ENCODE results near the gene TNPO2. TPM values are rescaled to one million over a fixed set of nuclear protein-coding genes. Genes with fewer than 3 reads are reported as not detected.
"Not testable (repeated sequence)": the region's sequence is repeated elsewhere in the genome, so short reads cannot be mapped to it uniquely, and the experiment has no call there.

The TNPO2 gene
- total RNA-seq, 8 experiments from 2014 or later = 51.3 to 119 (median 67.1) TPM

DNA sequence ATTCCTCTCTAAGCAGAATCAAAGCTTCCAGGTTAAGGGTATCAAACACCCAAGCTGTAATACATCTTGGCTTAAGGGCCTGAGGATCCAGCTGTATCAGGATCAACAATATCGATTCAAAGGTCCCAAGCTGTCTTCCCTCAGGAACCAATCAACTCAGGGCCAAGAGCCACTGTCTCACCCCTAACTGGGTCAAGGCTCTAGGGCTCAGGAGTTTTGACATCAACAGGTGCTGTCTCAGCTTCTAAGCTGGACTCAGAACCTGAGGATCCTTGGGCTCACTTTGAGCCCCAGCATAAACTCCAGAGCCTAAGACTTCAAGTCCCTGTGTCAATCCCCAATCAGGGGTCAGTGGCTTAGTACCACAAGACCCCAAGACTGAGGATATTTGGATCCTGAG lies 28.2 kb downstream of the TNPO2 start:
- 67 to 100% methylated on average over 1 of the region's 1 CpG; no CpG with 5 or more reads in 8 of the 10 experiments for WGBS, 10 experiments
- Histone ChIP-seq H3K27ac (no peak overlapping the region), H3K4me3 (peak overlapping the region; percentile 53 to 90 (median 62)), H3K4me1 (replicated peaks in 1 of 2) (peaks cover 7 to 10% of the 10 kb centered on the region in 2 donors)
- in situ Hi-C loops (cut with MboI; ENCODE audit: low pct_unique_long_range_greater_than_20kb in 2 of 9, low sequenced_read_pairs in 9 of 9, unreplicated experiment in 9 of 9) = no loop called here
- ATAC-seq (replicated peaks in 6 of 8) = no peak

DNA sequence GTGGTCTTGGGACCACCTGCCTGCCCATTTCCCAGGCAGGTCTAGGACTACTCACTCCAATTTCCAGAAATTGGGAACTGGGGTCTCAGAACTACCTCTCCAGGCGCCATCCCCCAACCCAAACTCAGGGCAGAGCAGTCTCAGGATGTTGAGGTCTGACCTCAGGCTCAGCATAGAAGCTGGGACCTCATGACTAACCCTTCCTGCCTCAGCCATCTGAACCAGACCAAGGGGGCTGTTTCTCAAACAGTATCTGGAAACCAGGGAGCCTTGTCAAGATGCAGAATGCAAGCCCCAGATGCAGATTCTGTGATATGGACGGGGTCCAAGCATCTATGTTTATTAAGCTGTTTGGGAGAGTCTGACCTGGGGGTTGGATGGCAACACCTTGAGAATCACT lies 28.6 kb downstream of the TNPO2 start:
- Histone ChIP-seq H3K4me1 (replicated peaks in 1 of 2) (peaks cover 7 to 10% of the 10 kb centered on the region in 2 donors), H3K27ac (no peak overlapping the region), H3K4me3 (peak overlapping the region in 2 of 5 donors; percentile 62 to 90)
- in situ Hi-C loops (cut with MboI; ENCODE audit: low pct_unique_long_range_greater_than_20kb in 2 of 9, low sequenced_read_pairs in 9 of 9, unreplicated experiment in 9 of 9) = no loop called here
- WGBS, 10 experiments = 20 to 70% (median 60%) methylated on average over 1 to 2 of the region's 2 CpGs; no CpG with 5 or more reads in 5 of the 10 experiments
- ATAC-seq (replicated peaks in 6 of 8) = no peak

DNA sequence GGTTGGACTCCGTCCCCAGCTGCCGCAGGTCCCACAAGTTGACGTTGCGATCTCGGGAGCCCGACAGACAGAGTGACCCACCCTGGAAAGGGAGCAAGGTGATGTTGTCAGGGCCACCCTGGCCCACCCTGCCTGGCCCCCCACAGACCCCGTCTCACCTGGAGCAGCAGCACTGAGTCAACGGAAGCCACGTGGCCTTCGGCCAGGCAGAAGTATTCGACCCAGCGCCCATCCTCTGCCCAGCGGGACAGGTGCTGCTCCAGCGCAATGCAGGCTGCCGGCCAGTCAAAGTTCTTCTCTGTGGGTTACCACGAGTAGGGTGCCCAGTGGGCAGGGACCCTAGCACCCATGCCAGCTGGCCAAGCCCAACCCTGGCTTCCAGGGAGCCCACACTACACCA lies 29.1 kb downstream of the TNPO2 start:
- 70 to 91% (median 88%) methylated on average over 2 to 5 of the region's 16 CpGs; no CpG with 5 or more reads in 7 of the 10 experiments for WGBS, 10 experiments
- in situ Hi-C loops (cut with MboI; ENCODE audit: low pct_unique_long_range_greater_than_20kb in 2 of 9, low sequenced_read_pairs in 9 of 9, unreplicated experiment in 9 of 9) = no loop called here
- Histone ChIP-seq H3K4me3 (no peak overlapping the region), H3K27ac (no peak overlapping the region), H3K4me1 (replicated peaks in 1 of 2) (peaks cover 7 to 10% of the 10 kb centered on the region in 2 donors)
- ATAC-seq (replicated peaks in 6 of 8) = no peak

DNA sequence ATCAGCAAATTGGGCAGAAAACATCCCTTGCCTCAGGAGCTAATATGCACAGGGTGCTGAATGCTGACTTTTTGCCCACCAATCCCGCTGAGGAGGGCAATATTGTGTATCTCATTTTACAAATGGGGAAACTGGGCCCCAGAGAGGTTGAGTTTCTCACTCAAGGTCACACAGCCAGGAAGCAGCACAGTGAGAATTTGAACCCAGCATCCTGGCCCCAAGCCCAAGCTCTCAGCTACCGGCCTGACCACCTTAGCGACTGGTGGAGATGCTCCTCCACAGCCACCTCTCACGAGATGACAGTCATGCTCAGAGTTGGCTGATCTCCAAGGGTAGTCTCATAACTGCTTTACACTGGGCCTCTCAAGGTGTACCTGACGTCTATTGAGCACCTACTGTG lies 30.8 kb downstream of the TNPO2 start:
- ATAC-seq (replicated peaks in 6 of 8) = no peak
- Histone ChIP-seq H3K4me1 (replicated peaks in 1 of 2) (peaks cover 7 to 10% of the 10 kb centered on the region in 2 donors), H3K27ac (no peak overlapping the region), H3K4me3 (no peak overlapping the region)
- in situ Hi-C loops (cut with MboI; ENCODE audit: low pct_unique_long_range_greater_than_20kb in 2 of 9, low sequenced_read_pairs in 9 of 9, unreplicated experiment in 9 of 9) = no loop called here
- WGBS, 10 experiments = 60 to 100% (median 86%) methylated on average over 1 to 2 of the region's 5 CpGs; no CpG with 5 or more reads in 2 of the 10 experiments

DNA sequence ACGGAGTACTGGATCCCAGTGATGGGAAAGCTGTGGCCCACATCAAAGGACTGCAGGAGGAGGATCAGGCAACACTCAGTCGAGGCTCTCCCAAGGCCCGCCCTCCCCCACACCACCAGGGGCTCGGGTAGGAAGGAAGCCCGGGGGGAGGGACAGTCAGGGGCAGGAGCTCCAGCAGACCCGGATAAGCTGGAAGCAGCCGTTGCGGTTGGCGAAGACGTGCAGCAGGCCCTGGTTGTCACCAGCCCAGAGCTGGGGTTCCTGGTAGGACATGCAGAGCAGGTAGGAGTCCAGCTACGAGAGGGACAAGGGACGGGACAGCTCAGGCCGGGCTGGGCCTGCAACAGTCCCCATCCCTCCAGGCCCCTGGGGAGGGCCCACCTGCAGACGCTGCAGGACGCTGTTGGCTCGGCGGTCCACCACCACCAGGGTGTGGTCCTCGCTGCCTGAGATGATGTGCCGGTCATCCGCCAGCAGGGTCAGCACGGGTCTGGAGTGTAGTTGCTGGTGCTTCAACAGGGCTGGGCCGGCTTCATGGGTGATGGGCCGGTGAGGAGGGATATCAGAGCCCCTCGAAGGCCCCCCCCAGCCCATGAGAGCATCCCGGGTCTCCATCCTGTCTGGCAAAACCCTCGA lies 34.0 kb downstream of the TNPO2 start:
- in situ Hi-C loops (cut with MboI; ENCODE audit: low pct_unique_long_range_greater_than_20kb in 2 of 9, low sequenced_read_pairs in 9 of 9, unreplicated experiment in 9 of 9) = no loop called here
- ATAC-seq (replicated peaks in 6 of 8) = peak in 6 of 8 experiments; percentile 4 to 28 (median 18)
- Histone ChIP-seq H3K4me1 (replicated peaks in 1 of 2) (no peaks in the 10 kb centered on the region), H3K27ac (no peak overlapping the region), H3K4me3 (no peak overlapping the region)
- WGBS, 10 experiments = 80% methylated on average over 2 of the region's 26 CpGs; no CpG with 5 or more reads in 8 of the 10 experiments

DNA sequence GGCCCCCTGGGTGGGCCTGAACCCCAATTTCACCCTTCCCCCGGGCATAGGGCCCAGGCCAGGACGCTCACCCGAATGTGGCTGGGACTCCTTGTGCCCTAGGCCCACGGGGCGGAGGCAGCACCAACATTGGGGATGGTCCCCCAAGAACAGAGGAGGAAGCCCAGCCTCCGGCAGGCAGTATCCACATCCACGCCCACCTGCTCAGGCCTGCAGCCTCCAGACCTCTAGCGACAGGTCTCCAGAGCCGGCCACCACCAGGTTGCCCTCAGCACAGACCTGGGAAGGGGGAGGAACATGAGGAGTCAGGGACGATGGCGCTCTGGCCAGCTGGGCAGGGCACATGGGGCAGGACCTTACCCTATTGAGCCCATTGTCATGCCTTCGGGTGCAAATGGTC lies 34.7 kb downstream of the TNPO2 start:
- H3K4me1 ChIP-seq (replicated peaks in 1 of 2) = no peaks in the 10 kb centered on the region
- no peak overlapping the region for H3K4me3 ChIP-seq
- in situ Hi-C loops (cut with MboI; ENCODE audit: low pct_unique_long_range_greater_than_20kb in 2 of 9, low sequenced_read_pairs in 9 of 9, unreplicated experiment in 9 of 9) = no loop called here
- no peak overlapping the region for H3K27ac ChIP-seq
- 80 to 100% (median 100%) methylated on average over 1 to 8 of the region's 12 CpGs; no CpG with 5 or more reads in 5 of the 10 experiments for WGBS, 10 experiments
- ATAC-seq (replicated peaks in 6 of 8) = peak in 4 of 8 experiments; percentile 3 to 20 (median 14)

DNA sequence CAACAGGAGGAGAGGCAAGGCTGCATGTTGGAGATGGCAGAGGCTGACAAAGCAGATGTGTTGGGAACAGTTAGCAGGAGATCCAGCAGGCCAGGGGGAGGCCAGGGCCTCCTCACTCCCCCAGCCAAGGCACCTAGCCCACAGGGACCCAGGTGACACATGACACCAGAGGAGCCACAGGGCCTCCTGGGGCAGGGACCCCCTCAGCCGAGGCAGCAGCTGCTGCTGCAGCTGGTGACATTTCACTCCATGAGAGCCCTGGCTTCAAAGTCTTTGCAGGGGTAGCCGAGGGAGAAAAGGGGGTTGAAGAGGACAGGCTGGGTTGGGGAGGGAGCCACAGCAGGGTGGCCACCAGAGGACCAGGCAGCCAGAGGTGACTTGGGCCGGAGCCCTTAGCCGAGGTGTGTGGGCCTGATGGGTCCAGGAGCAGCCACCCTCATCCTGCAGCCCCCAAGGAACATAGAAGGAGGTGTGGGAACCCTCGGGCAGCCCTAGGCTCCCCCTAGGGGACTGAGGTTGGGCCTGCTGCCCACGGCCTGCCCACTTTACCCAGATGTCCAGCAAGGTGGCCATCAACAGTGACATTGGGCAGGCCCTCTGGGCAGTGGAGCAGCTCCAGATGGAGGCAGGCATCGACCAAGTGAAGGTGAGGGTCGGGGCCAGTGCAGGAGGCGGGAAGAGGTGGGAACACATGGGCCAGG lies 36.1 kb downstream of the TNPO2 start, which contains the start of gene GNG14:
GNG14 (plus strand) TSS at position 503 of the 701 bp plus-strand sequence; CDS start at position 554, 51 bp downstream.
- in situ Hi-C loops (cut with MboI; ENCODE audit: low pct_unique_long_range_greater_than_20kb in 2 of 9, low sequenced_read_pairs in 9 of 9, unreplicated experiment in 9 of 9) = no loop called here
- ATAC-seq (replicated peaks in 6 of 8) = peak in 4 of 8 experiments; percentile 6 to 20 (median 12)
- no peak within 1 kb of the TSS for H3K4me3 ChIP-seq
- H3K4me1 ChIP-seq (replicated peaks in 1 of 2) = no peaks in the 10 kb centered on the region
- H3K27ac ChIP-seq = no peak within 1 kb of the TSS
- 80 to 100% methylated on average over 1 to 2 of the region's 9 CpGs; no CpG with 5 or more reads in 8 of the 10 experiments for WGBS, 10 experiments

DNA sequence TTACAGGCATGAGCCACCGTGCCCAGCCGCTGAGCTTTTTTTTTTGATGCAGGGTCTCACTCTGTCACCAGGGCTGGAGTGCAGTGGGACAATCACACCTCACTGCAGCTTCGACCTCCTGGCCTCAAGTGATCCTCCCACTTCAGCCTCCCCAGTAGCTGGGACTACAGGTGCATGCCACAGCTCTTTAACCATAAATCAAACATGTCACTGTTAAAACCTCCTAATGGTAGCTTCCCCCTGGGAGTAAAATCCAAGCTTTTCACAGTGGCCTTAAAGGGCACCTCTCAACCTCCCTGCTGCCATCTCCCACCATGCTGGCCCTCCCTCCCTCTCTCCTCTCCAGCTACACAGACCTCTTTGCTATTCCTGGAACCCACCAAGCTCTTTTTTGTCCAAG lies 37.9 kb downstream of the TNPO2 start:
- in situ Hi-C loops (cut with MboI; ENCODE audit: low pct_unique_long_range_greater_than_20kb in 2 of 9, low sequenced_read_pairs in 9 of 9, unreplicated experiment in 9 of 9) = no loop called here
- H3K4me1 ChIP-seq (replicated peaks in 1 of 2) = no peaks in the 10 kb centered on the region
- whole genome bisulfite sequencing, 10 experiments = 100% methylated on average over 1 to 2 of the region's 3 CpGs; no CpG with 5 or more reads in 8 of the 10 experiments
- ATAC-seq (replicated peaks in 6 of 8) = no peak
- H3K27ac ChIP-seq = no peak overlapping the region
- H3K4me3 ChIP-seq = no peak overlapping the region

DNA sequence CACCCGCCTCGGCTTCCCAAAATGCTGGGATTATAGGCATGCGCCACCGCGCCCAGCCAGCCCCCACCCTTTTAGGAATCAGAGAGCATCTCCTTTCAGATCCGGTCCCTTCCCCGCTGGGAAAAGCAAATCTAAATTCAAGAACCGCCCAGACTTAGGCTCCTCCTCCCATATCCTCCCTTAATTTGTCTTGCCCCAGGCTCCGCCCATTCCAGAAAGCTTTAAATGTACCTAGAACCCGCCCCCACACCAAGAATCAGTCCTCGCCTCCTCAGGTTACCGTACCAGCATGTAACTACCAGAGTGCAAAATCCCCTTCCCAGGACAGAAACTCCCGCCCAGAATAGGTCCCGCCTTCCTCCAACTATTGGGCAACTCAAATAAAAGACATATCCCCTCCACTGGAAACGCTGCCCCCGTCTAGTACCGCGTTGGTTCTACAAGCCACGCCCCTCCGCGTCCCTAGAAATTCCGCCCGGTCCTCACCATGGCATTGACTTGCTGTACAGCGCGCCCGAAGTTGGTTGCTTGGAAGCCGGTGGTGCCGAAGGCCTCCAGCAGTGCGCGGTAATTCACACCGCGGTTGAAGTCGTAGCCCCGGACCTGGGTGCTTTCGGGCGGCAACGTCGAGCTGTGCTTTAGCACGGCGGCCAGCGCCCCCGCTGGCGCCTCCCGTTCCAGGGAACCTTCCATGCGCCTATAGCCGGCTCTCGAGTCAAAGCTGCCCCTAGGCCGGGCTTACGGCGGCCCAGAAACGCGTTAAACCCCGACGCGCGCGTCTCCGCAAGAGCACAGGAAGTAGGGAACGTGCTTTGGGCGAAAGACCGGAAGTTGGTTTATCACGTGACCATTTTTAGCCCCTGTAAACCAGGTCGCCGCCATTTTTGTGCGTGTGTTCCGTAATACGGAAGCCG lies 42.4 kb downstream of the TNPO2 start, which contains the start of gene DHPS:
DHPS (minus strand) TSS at position 807 of the 914 bp plus-strand sequence; CDS start at position 693, 114 bp downstream.
- Histone ChIP-seq H3K4me3 (peak within 1 kb of the TSS; percentile 51 to 93 (median 83)), H3K27ac (peak within 1 kb of the TSS; percentile 93 to 97), H3K4me1 (replicated peaks in 1 of 2) (peaks cover 3 to 5% of the 10 kb centered on the region in 2 donors)
- ATAC-seq (replicated peaks in 6 of 8) = peak; percentile 79 to 89 (median 86)
- in situ Hi-C loops (cut with MboI; ENCODE audit: low pct_unique_long_range_greater_than_20kb in 2 of 9, low sequenced_read_pairs in 9 of 9, unreplicated experiment in 9 of 9) = no loop called here
- WGBS, 10 experiments = 0 to 4% (median 0%) methylated on average over 1 to 21 of the region's 68 CpGs; no CpG with 5 or more reads in 2 of the 10 experiments

DNA sequence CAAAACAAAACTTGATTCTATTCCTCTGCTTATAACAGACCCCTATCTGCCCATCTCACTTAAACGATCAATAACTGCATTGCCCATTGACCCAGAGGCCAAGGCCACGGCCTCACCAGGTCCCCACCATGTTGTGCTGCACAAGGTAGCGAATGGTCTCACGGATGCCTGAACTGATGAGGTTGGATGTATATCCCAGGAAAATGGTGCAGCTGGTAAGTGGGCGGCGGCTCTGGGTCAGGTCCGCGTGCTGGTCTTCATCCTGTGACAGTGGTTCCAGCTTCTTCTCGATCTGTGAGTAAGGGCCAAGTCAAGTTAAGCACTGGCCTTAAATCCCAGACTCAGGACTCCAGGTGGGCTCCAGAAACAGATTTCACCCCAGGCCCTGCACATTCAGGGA lies 43.7 kb downstream of the TNPO2 start:
- Histone ChIP-seq H3K4me1 (replicated peaks in 1 of 2) (peaks cover 3 to 5% of the 10 kb centered on the region in 2 donors), H3K27ac (no peak overlapping the region), H3K4me3 (no peak overlapping the region)
- WGBS, 10 experiments = 100% methylated on average over 1 to 6 of the region's 9 CpGs; no CpG with 5 or more reads in 6 of the 10 experiments
- in situ Hi-C loops (cut with MboI; ENCODE audit: low pct_unique_long_range_greater_than_20kb in 2 of 9, low sequenced_read_pairs in 9 of 9, unreplicated experiment in 9 of 9) = no loop called here
- ATAC-seq (replicated peaks in 6 of 8) = no peak

DNA sequence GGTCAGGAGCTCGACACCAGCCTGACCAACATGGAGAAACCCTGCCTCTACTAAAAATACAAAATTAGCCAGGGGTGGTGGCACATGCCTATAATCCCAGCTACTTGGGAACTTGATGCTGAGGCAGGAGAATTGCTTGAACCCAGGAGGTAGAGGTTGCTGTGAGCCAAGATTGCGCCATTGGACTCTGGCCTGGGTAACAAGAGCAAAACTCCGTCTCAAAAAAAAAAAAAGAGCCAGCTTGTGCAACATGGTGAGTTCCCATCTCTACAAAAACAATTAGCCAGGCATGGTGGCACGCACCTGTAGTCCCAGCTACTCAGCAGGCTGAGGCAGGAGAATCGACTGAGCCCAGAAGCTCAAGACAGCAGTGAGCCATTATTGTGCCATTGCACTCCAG lies 45.7 kb downstream of the TNPO2 start:
- in situ Hi-C loops (cut with MboI; ENCODE audit: low pct_unique_long_range_greater_than_20kb in 2 of 9, low sequenced_read_pairs in 9 of 9, unreplicated experiment in 9 of 9) = not testable (repeated sequence)

DNA sequence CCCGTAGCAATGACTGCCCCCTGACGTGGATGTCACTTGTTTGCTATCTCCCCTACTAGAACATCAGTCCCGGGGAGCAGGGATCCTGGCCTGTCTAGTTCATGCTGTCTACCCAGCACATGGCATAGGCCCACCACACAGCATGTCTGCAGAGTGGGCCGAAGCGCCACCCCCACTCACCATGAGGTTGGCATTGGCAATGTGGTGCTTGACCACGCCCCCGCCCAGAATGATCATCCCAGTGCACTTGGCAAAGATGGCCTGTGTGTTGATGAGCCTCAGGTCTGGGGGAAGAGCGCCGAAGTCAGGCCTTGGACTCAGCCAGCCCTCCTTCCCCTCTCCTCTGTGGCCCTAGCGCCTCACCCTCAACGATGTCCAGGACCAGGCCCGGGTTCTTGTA lies 46.8 kb downstream of the TNPO2 start:
- no peak for ATAC-seq (replicated peaks in 6 of 8)
- Histone ChIP-seq H3K27ac (no peak overlapping the region), H3K4me1 (replicated peaks in 1 of 2) (peaks cover 3 to 5% of the 10 kb centered on the region in 2 donors), H3K4me3 (no peak overlapping the region)
- in situ Hi-C loops (cut with MboI; ENCODE audit: low pct_unique_long_range_greater_than_20kb in 2 of 9, low sequenced_read_pairs in 9 of 9, unreplicated experiment in 9 of 9) = no loop called here
- WGBS, 10 experiments = 81 to 100% (median 92%) methylated on average over 1 to 3 of the region's 12 CpGs; no CpG with 5 or more reads in 3 of the 10 experiments

More for the DNA sequence above, 45.7 kb downstream of the TNPO2 start:
- not testable (repeated sequence) for ATAC-seq (replicated peaks in 6 of 8); H3K4me1 ChIP-seq (replicated peaks in 1 of 2); H3K4me3 ChIP-seq; H3K27ac ChIP-seq
- 94 to 100% (median 100%) methylated on average over 1 to 4 of the region's 5 CpGs; no CpG with 5 or more reads in 7 of the 10 experiments for WGBS, 10 experiments

Data from motor neuron (in vitro differentiated cells).